HG03159 (cell line): ENCODE results near the gene PATL2.
"Not testable (repeated sequence)": the region's sequence is repeated elsewhere in the genome, so short reads cannot be mapped to it uniquely, and the experiment has no call there.

ENCODE experiments used
- ATAC-seq: cut with Tn5 transposase; IDR thresholded peaks from one replicate; pipeline ENCODE4 v1.9.1; 2021; ENCODE audit warnings: mild to moderate bottlenecking, moderate library complexity; ENCODE audit not compliant: unreplicated experiment

The PATL2 gene

DNA sequence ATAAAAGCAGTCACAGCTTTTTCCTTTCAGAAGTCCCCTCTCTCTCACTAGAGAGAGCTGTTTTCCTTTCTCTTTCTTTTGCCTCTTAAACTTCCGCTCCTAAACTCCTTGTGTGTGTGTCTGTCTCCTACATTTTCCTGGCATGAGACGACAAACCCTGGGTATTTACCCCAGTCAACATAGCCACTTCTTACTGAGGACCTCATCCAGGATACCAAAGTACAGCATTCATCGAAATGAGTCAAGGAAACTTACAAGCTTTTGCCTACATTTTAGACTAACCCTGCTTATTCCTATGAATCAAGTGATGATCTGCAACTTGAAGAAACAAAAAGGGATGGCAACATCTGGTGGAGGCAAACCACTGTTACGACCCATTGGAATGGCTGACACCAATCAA is 16.7 kb downstream of the PATL2 start:
- ATAC-seq, result no peak

DNA sequence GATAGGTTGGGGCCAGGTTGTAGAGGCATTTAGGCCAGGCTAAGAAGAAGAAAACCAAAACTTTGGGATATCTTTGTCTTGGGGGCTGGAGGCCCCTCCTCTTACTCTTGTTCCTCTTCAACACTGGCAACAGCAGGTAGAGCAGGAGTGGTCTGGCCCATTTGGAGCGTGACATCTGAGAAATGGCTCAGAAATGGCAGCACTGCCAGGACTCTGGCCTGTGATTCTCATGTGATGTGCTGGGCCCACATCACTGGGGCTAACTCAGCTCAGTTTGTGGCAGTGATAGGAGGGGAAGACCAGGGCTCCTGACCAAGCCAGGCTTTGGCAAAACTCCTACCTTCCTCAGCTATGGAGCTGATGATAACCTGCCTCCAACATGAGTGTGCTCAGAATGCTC is 18.5 kb downstream of the PATL2 start:
- ATAC-seq, result no peak

DNA sequence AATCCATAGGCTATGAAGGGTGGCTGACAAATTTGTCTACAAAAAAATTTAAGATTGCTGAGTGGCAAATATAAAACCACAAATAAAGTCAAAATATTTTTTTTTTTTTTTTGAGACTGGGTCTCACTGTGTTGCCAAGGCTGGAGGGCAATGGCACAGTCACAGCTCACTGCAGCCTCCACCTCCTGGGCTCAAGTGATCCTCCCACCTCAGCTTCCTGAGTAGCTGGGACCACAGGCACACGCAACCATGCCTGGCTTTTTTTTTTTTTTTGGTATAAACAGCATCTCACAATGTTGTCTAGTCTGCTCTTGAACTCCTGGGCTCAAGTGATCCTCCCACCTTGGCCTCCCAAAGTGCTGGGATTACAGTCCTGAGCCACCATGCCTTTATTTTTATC is 20.9 kb downstream of the PATL2 start:
- not testable (repeated sequence) for ATAC-seq

DNA sequence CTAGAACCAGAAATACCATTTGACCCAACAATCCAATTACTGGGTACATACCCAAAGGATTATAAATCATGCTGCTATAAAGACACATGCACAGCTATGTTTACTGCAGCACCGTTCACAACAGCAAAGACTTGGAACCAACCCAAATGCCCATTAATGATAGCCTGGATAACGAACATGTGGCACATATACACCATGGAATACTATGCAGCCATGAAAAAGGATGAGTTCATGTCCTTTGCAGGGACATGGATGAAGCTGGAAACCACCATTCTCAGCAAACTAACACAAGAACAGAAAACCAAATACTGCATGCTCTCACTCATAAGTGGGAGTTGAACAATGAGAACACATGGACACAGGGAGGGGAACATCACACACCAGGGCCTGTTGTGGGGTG is 21.8 kb downstream of the PATL2 start:
- ATAC-seq, result not testable (repeated sequence)

DNA sequence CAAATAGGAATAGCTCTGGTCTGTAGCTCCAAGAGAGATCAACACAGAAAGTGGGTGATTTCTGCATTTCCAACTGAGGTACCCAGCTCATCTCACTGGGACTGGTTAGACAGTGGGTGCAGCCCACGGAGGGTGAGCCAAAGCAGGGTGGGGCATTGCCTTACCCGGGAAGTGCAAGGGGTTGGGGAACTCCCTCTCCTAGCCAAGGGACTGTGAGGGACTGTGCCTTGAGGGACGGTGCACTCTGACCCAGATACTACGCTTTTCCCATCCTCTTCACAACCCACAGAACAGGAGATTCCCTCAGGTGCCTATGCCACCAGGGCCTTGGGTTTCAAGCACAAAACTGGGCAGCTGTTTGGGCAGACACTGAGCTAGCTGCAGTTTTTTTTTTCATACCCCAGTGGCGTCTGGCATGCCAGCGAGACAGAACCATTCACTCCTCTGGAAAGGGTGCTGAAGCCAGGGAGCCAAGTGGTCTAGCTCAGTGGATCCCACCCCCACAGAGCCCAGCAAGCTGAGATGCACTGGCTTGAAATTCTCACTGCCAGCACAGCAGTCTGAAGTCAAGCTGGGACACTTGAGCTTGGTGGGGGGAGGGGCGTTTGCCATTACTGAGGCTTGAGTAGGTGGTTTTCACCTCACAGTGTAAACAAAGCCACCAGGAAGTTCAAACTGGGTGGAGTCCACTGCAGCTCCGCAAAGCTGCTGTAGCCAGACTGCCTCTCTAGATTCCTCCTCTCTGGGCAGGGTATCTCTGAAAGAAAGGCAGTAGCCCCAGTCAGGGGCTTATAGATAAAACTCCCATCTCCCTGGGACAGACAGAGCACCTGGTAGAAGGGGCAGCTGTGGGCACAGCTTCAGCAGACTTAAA is 28.1 kb downstream of the PATL2 start:
- not testable (repeated sequence) for ATAC-seq

DNA sequence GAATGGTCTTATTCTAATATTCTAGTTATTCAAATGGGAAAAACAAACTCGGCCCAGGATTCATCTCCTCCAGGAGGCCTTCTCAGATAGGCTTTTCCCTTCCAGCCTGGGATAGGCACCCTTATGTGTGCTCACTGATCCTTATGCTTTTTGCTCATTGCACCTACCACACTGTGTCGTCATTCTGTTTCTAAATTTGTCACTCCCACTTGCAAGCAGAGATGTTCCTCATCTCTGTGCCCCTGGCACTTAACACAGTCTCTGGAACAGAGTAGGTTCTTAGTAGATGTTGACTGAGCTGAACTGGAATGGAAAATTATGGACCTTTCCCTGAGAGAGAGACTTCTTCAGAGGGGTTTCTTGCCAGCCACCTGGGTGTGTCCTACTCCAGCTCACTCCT is 28.9 kb downstream of the PATL2 start:
- no peak for ATAC-seq

DNA sequence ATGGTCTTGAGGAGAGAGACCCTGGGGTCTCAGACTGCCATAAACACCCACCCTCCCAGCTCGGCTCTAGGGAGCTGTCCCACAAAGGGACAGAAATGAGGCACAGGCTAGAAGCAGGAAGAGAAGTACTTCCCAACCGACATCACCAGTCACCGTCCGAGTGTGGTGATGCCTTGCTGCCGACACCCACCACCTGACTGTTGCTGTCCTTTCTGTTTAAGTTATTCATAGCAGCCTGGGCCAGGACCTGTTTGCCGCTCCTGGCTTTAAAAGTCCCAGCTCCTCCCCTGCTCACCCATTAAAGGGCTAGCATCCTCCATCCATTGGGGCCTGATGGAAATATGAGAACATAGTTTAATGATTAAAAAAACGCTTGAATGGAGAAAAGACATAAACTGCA is 34.4 kb downstream of the PATL2 start:
- no peak for ATAC-seq

DNA sequence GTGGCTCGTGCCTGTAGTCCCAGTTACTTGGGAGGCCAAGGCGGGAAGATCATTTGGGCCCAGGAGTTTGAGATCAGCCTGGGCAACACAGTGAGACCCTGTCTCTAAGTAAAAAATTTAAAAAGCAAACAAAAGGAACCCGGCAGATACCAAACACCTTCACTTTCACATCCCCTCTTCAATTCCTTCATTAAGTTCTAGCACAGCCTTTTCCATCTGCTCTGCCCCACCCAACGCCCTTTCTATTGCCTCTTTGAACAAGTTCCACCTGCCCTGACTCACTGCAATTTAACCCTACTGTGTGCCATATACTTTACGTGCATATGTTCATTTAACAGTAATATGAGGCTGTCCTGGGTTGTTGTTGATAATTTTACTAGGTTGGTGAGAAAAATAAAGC is 35.2 kb downstream of the PATL2 start:
- ATAC-seq, result no peak

DNA sequence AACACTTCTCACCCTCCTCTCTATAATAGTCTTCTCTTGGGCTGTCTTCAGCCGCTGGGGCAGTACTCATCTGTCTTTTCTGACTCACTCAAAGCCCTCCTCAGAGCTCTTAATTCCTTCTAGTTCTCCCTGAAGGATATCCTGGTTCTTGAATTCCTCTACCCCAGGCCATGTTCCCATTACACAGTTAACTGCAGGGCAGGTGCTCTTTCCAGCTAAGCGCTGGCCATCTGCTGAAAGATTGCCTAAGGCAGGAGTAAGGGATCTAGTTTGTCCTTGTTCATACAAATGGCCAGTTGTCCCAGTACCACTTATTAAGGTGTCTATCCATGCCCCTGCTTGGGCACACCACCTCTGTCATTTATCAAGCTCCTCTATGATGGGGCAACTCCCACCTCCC is 37.5 kb downstream of the PATL2 start:
- ATAC-seq, result no peak

DNA sequence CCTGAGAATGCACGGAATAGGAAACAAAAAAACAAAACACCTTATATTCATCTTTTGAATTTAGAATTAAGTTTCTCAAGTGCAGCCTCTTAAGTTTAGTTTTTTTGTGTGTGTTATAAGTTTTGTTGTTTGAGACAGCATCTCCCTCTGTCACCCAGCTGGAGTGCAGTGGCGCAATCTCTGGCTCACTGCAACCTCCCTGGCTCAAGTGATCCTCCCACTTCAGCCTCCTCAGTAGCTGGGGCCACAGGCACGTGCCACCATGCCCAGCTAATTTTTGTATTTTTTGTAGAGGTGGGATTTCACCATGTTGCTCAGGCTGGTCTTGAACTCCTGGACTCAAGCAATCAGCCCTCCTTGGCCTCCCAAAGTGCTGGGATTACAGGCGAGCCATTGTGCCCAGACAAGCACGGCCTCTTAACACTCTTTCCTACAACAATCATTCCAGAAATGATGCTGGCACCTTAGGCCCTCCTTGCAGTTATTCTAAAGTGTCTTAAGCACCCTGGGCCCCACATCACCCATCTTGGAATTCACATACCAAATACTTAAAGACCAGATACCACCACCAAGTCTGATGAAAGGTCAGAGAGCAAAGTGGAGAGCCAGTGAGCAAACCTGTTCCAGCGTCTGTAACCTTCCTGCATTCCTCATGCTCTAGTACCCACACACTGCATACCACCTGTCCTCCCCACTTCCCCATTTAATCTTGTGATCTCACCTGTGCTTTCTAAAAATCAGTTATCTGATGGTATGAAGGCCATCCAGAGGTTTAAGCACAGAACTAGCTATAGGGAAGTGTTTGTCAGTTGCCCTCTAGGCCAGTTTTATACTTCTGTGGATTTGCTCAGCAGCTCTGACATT is 40.8 kb downstream of the PATL2 start:
- ATAC-seq, result no peak

DNA sequence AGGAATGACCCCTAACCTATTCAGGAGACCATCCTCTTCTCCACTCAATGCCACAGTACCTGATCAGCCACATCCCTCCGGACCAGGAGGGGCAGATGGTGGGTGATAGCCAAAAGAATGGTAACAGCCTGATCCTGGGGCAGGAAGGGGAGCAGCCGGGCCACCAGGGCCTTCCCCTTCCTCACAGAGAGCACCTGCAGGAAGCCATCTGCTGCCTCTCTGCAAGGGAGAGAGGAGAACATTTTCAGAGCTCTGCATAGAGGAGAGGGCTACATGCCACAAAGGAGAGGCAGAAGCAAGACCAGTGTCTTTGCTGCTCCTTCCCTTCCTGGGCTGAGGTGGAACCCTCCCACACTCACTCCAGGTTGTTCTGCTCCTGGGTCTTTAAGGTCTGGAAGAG is 42.2 kb downstream of the PATL2 start:
- no peak for ATAC-seq

DNA sequence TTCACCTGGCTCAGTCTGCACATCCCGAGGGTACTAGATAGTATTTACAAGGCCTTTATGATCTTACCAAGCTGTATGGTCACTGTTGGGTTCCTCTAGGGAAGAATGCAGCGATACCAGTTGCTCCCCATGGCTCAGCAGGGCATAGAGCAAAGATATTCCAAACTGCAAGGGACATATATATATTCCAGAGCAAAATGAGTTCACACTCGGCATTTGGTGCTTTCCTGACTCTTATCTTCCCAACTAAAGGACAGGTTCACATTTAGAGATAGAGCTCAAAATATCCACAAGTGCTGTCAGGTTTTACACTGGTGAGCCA is 44.1 kb downstream of the PATL2 start:
- ATAC-seq, result no peak

DNA sequence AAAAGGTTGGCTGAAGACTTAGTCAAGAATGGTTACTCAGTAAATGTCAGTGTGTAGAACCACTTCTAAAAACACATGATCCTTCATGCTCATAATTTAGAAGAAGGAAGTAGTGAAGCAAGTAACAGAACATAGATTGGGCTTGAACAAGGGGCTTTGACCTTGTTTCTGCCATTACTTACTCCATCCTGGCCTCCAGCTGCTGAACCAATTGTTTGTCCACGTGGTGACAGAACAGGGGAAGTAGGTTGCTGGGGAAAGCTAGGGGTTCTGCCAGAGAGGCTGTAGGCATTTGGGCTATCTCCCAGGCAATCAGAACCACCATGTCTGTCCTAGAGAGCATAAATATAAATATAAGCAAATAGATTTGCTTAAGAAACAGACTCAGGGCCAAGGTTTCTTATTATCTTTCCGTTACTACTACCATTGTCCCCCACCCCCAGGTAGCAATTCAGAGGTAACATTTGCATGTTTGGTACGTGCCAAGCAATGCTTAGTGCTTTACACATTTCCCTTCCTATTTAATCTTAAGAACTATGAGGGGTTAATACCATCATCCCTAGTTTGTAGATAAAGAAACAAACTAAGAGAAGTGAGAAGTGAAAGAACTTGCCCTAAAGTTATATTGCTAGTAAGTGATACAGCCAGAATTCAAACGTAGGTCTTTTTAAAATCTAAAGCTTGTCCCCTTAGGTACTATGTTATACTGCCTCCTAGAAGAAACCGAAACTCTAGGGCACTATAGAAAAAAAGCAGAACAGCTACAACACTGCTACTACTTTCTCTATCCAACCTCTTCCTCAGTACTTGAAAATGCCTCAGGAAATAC is 44.7 kb downstream of the PATL2 start:
- ATAC-seq, result no peak

DNA sequence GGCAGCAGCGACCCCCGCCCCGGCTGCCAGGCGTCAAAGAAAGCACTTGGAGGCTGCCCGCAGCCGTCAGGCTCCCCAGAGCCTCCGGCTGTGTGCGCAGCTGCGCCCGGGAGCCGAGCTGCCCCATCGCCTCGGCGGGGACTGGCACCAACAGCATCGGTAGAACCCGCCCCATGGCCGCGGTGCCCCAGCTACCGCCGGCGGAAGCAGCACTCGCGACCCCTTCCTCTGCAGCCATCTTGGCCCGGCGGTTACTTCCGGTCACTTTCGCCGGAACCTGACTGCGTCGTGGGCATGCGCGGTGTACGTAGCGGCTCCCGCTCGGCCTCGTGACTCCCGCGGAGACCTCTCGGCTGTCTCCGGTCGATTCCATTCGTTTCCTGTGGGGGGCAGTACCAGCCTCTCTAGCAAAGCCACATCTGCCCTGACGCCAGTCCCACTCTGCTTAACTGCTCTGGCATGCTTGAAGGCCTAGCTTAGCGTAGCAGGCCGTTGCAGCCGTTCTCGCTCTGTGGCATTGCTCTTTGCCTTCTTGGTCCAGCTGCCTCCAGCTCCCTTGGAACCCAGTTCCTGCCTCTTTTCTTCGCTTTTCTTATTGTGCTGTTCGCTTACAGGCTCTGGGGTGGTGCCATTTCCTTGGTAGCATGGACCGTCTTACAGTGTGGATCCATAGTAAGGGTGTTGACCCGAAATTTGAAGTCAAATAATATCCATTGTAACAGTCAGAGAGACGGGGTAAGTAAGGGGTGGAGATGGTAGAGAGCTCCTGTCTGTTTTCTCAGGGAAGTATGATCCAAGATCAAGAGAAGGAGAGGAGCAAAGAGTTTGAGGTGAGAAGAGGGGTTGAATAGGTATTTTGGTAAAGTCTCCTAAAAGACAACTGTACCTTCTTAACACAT is 47.5 kb downstream of the PATL2 start, which contains the start of gene SPG11:
Gene SPG11 (minus strand): TSS at position 253 of the 899 bp plus-strand sequence. CDS start 15 bp downstream, at position 238.
- peak; percentile 75 for ATAC-seq

DNA sequence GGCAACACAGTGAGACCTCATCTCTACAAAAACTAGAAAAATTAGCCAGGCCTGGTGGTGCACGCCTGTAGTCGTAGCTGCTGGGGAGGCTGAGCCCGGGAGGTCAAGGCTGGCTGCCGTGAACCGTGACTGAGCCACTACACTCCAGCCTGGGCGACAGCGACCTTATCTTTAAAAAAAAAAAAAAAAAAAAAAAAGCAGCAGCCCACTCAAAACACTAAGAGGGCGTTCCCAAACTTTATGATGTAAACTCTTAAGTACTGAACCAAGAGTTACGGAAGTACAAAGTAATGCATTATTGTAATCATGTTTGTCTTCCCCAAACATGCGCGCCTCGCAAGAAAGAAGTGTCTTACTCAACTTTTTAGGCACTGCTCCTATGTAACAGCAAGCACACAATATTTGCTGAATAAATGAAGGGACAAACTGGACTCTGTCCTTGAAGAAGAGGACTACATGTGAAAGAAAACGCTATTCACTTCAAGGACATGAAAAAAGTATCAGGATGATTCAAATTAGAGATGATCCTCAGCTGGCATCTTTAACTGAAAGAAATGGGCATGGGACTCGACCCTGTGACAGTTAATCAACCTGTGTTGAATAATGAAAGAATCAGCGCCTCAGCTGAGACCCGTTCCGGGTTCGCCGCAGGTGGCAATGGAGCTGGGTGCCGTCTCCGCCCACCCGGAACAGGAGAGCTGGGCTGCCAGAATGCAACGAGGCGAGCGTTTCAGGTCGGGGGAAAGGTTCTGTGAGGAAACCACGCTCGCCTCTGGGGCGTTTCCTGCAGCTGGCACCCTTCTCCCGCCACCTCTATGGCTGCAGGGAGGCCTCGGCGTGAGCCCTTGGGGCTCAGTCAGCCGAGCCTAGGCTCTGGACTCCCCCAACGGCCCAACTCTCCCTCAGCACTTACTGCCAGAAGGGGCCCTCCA is 48.4 kb downstream of the PATL2 start:
- peak; percentile 51 for ATAC-seq

DNA sequence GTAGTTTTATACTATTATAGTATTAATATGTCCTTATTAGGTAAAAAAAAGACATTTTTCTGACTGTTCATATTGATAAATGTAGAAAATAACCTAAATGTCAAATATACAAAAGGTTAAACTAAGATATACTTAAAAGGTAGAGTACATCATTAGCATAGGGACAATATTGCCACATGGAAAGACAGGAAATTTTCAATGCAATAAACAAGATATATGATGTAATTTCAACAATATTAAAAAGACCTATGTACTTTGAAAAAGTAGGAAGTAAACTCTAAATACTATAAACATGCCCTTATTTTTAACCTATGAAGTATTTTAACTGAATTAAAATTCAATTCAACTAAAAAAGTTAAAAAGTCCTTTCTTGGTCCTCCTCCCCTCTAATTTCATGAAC is 49.5 kb downstream of the PATL2 start:
- no peak for ATAC-seq

DNA sequence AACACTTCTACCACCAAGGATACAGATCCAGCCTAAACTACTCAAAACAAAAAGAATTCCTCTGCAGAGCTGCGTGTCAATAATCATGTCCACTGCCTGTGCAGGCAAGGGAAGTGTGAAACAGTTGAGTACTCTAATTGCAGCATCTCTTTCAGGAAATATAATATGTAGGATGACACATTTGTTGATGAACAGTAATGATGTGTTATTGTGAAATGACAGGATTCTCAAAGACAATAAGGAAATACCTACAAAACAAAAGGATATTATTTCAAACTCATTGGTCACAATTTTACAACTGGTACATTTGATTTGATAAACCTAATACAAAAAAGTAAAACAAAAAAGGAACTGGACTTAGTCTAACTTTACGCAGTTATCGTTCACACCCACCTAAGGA is 52.1 kb downstream of the PATL2 start:
- no peak for ATAC-seq

DNA sequence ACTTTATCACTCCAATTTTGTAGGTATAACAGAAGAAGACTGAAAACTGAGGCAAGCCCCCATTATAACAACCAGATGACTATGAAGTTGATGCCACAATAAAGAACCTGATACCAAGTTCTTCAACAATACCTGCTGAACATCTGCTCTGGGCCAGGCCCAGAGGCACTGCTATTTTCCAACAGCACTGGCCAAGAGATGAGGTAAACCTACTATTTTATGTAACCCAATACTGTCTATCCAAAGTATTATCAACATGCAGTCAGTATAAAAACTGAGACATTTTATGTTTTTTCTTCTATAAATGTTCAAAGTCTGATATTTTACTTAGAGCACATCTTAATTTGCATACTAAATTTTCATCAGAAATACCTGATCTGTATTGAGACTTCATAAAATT is 53.7 kb downstream of the PATL2 start:
- no peak for ATAC-seq

DNA sequence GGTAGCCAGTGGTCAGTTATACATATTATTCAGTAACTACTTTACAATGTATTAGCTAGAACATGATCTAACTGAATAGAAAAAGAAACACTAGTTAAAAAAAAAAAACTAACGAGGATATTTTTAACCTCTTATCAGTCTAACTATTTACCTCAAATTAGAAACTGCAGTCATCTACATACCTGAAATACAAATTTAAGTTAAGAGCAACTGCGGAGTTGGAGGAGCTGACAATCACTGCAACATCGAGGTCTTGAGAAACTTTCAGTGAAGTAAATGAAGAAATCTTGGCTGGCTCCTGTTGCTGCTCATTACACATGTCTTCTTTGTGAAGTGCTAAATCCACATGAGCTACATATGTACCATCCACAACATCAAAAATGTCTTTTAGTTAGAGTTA is 54.2 kb downstream of the PATL2 start:
- no peak for ATAC-seq
